HCT116 (cell line): ENCODE data around the gene TDP1. TPM values are rescaled to one million over a fixed set of nuclear protein-coding genes. Genes with fewer than 3 reads are reported as not detected.

Experiments used
- ATAC-seq: fragments of 200-7000 bp; cut with Tn5 transposase; 2 replicates; pipeline ENCODE4 v1.9.1; 2020; ENCODE audit warnings: mild to moderate bottlenecking, moderate library complexity
- BruUV-seq: library from RNA; stranded (reverse); fragments of 400-500 nt; replicated peaks from 2 replicates; lab custom pipeline; 2021; lab: Mats Ljungman, UMichigan
- CTCF ChIA-PET: fragments of 300-600 bp; sonication (Branson Sonifier 250); formaldehyde crosslinking; loops from one replicate; lab custom pipeline; 2021; ENCODE audit warnings: antibody characterized with exemption; lab: Charles Lee
- POLR2A ChIA-PET: fragments of 300-600, 350-600 bp; sonication (Branson Sonifier 250); formaldehyde crosslinking; loops from one replicate; lab custom pipeline; 2021; ENCODE audit warnings: antibody characterized with exemption; lab: Charles Lee
- RAD21 ChIA-PET, 2 experiments: fragments of 300-600 bp; sonication (Branson Sonifier 250); formaldehyde crosslinking; loops; one replicate each; lab custom pipeline; 2023; ENCODE audit warnings: low total read pairs in 2 of 2; ENCODE audit not compliant: uncharacterized antibody in 2 of 2, unreplicated experiment in 2 of 2, low non-redundant PET in 1 of 2; lab: Charles Lee
- DNase-seq: peaks from one replicate; pipeline ENCODE4 v3.0.0-alpha.2; 2010; ENCODE audit warnings: low read depth, low spot score
- H2AFZ ChIP-seq: fragments of 200-600 bp; shearing (Covaris generic), sonication (generic); 2 replicates; pipeline ENCODE4 v1.6.1; 2017; ENCODE audit warnings: low read depth, mixed run types, mixed read lengths, antibody characterized with exemption, low read length; ENCODE audit not compliant: poor library complexity, severe bottlenecking
- H3K27ac ChIP-seq: 2 replicates; pipeline ENCODE4 v1.5.1; 2012; ENCODE audit warnings: low read depth, low read length
- H3K27me3 ChIP-seq: fragments of 200-600 bp; sonication (generic); 2 replicates; pipeline ENCODE4 v1.6.1; 2016; ENCODE audit warnings: mixed run types, low read length, mixed read lengths; ENCODE audit not compliant: insufficient read depth
- H3K36me3 ChIP-seq, 2 experiments: fragments of 200-500 bp in 1 of 2; fragments of 200-600 bp in 1 of 2; sonication (Bioruptor generic) in 1 of 2; sonication (generic) in 1 of 2; 2 replicates each; pipeline versions ENCODE4 v1.5.1 to v1.6.1; 2014 to 2016; ENCODE audit warnings: low read length in 2 of 2, inconsistent platforms in 1 of 2, mixed read lengths in 1 of 2, mixed run types in 1 of 2; ENCODE audit not compliant: insufficient read depth in 2 of 2, control insufficient read depth in 1 of 2
- H3K4me1 ChIP-seq, 2 experiments: fragments of 200-600 bp in 1 of 2; sonication (generic) in 1 of 2; 2 replicates each; pipeline versions ENCODE4 v1.5.1 to v1.6.1; 2012 to 2017; ENCODE audit warnings: low read length in 2 of 2, inconsistent platforms in 1 of 2, mild to moderate bottlenecking in 1 of 2, mixed read lengths in 1 of 2, mixed run types in 1 of 2, moderate library complexity in 1 of 2; ENCODE audit not compliant: insufficient read depth in 2 of 2, control insufficient read depth in 1 of 2
- H3K4me2 ChIP-seq: fragments of 200-600 bp; sonication (generic); 2 replicates; pipeline ENCODE4 v1.6.1; 2017; ENCODE audit warnings: mixed run types, low read length, mixed read lengths
- H3K4me3 ChIP-seq, 2 experiments: fragments of 200-600 bp in 1 of 2; sonication (generic) in 1 of 2; replicated peaks in 1 of 2; 2 replicates each; pipeline ENCODE4 v1.5.1; 2011 to 2016; ENCODE audit warnings: low read length in 2 of 2, control low read depth in 1 of 2, low read depth in 1 of 2, mild to moderate bottlenecking in 1 of 2, mixed read lengths in 1 of 2, mixed run types in 1 of 2
- H3K79me2 ChIP-seq: fragments of 200-600 bp; sonication (generic); 2 replicates; pipeline ENCODE4 v1.6.1; 2017; ENCODE audit warnings: mild to moderate bottlenecking, mixed run types, low read length, moderate library complexity, mixed read lengths; ENCODE audit not compliant: insufficient read depth
- H3K9ac ChIP-seq: fragments of 200-600 bp; sonication (generic); 2 replicates; pipeline ENCODE4 v1.6.1; 2016; ENCODE audit warnings: low read length, mixed read lengths
- H3K9me2 ChIP-seq: fragments of 200-600 bp; sonication (generic), shearing (Covaris generic); 2 replicates; pipeline ENCODE4 v1.6.1; 2017; ENCODE audit warnings: mixed run types, mild to moderate bottlenecking, moderate library complexity; ENCODE audit not compliant: insufficient read depth
- H3K9me3 ChIP-seq, 2 experiments: fragments of 200-500 bp in 1 of 2; fragments of 200-600 bp in 1 of 2; sonication (Bioruptor generic) in 1 of 2; sonication (generic) in 1 of 2; 2 replicates each; pipeline ENCODE4 v1.6.1; 2014 to 2017; ENCODE audit warnings: low read length in 2 of 2, mixed read lengths in 2 of 2, inconsistent platforms in 1 of 2, low read depth in 1 of 2, mild to moderate bottlenecking in 1 of 2, mixed run types in 1 of 2, moderate library complexity in 1 of 2; ENCODE audit not compliant: control insufficient read depth in 1 of 2, insufficient read depth in 1 of 2
- H4K20me1 ChIP-seq: fragments of 200-600 bp; sonication (generic), shearing (Covaris generic); 2 replicates; pipeline ENCODE4 v1.6.1; 2017; ENCODE audit warnings: mixed run types, mild to moderate bottlenecking, moderate library complexity; ENCODE audit not compliant: insufficient read depth
- ATF3 ChIP-seq: IDR thresholded peaks from 2 replicates; pipeline ENCODE4 v1.6.1; 2012
- ELF1 ChIP-seq: IDR thresholded peaks from 2 replicates; pipeline ENCODE4 v1.6.1; 2012; ENCODE audit warnings: low read depth, borderline replicate concordance
- EZH2 ChIP-seq: fragments of 200-600 bp; sonication (generic); IDR thresholded peaks from 2 replicates; pipeline ENCODE4 v1.6.1; 2017; ENCODE audit warnings: antibody characterized with exemption, mixed run types
- FOSL1 ChIP-seq: IDR thresholded peaks from 2 replicates; pipeline ENCODE4 v1.6.1; 2012; ENCODE audit warnings: low read depth
- RAD21 ChIP-seq: IDR thresholded peaks from 2 replicates; pipeline ENCODE4 v1.6.1; 2012; ENCODE audit warnings: low read depth, mild to moderate bottlenecking
- SP1 ChIP-seq: IDR thresholded peaks from 2 replicates; pipeline ENCODE4 v1.6.1; 2012; ENCODE audit warnings: low read depth
- TCF7L2 ChIP-seq: IDR thresholded peaks from 2 replicates; pipeline ENCODE4 v1.7.0; 2011; ENCODE audit warnings: borderline replicate concordance, inconsistent platforms; ENCODE audit not compliant: insufficient read depth, insufficient read length; ENCODE audit errors: extremely low read depth
- YY1 ChIP-seq: IDR thresholded peaks from 2 replicates; pipeline ENCODE4 v1.6.1; 2011; ENCODE audit warnings: low read length, low read depth, moderate library complexity, mild to moderate bottlenecking; ENCODE audit not compliant: insufficient replicate concordance; ENCODE audit errors: extremely low read depth
- ZFX ChIP-seq: fragments of 450-650 bp; IDR thresholded peaks from 2 replicates; pipeline ENCODE4 v1.6.1; 2017
- intact Hi-C: fragments of 100-400 bp; cut with micrococcal nuclease; formaldehyde crosslinking; loops from 2 replicates; pipeline ENCODE4 v1.10.0; 2022
- total RNA-seq: library from RNA; stranded (reverse); gene quantifications from one replicate; pipeline ENCODE4 v1.2.1, GENCODE V29; 2021; ENCODE audit not compliant: unreplicated experiment
- TF ChIP-seq, protein P1 (sequence below), 3 experiments: fragments of 200-600 bp in 1 of 3; sonication (generic) in 1 of 3; IDR thresholded peaks in 2 of 3; conservative IDR thresholded peaks in 1 of 3; 2 replicates each; pipeline ENCODE4 v1.5.1; 2012 to 2017; ENCODE audit warnings: low read depth in 2 of 3, low read length in 2 of 3, antibody characterized with exemption in 1 of 3, borderline replicate concordance in 1 of 3, control low read depth in 1 of 3, mild to moderate bottlenecking in 1 of 3, mixed read lengths in 1 of 3, mixed run types in 1 of 3, moderate library complexity in 1 of 3; ENCODE audit not compliant: insufficient read depth in 1 of 3

Gene TDP1
- total RNA-seq, 1 experiment from 2014 or later: 37.1 TPM

DNA sequence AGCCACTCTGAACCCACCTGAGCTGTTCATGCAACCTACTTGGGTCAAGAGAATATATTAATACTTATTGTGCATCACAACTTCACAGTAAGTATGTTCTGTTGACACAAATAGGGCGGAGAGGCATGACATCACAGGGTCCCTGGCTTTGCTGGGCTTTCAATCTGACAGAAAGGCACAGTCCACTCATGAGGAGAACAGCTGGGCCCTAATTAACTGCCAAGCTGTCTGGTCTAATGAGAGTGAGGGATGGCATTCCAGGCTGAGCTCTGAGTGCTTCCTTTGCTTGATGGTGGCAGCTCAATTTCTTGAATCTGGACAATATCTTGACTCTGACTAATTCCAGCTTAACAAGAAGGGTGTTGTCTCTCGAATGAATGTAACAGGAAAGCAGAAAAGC lies 3.2 kb upstream of the TDP1 start:
- H2AFZ ChIP-seq: no peak overlapping the region
- peaks cover 17% of the 10 kb centered on the region for H3K79me2 ChIP-seq
- no peaks in the 10 kb centered on the region for H3K9me3 ChIP-seq
- DNase-seq (no peak), ATAC-seq (no peak)
- TF ChIP-seq SP1 (no peak), RAD21 (no peak), ZFX (no peak), TCF7L2 (no peak), YY1 (no peak), ATF3 (no peak), FOSL1 (no peak), EZH2 (no peak), ELF1 (no peak)
- TF ChIP-seq, protein P1, sequence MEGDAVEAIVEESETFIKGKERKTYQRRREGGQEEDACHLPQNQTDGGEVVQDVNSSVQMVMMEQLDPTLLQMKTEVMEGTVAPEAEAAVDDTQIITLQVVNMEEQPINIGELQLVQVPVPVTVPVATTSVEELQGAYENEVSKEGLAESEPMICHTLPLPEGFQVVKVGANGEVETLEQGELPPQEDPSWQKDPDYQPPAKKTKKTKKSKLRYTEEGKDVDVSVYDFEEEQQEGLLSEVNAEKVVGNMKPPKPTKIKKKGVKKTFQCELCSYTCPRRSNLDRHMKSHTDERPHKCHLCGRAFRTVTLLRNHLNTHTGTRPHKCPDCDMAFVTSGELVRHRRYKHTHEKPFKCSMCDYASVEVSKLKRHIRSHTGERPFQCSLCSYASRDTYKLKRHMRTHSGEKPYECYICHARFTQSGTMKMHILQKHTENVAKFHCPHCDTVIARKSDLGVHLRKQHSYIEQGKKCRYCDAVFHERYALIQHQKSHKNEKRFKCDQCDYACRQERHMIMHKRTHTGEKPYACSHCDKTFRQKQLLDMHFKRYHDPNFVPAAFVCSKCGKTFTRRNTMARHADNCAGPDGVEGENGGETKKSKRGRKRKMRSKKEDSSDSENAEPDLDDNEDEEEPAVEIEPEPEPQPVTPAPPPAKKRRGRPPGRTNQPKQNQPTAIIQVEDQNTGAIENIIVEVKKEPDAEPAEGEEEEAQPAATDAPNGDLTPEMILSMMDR (IDR thresholded peaks at IDR 0.05 in 2 of 3, conservative IDR thresholded peaks at IDR 0.05 in 1 of 3; ENCODE audit: borderline replicate concordance in 1 of 3, insufficient read depth in 1 of 3, low read depth in 2 of 3, low read length in 2 of 3): no peak
- H3K4me3 ChIP-seq: no peak overlapping the region
- H3K4me1 ChIP-seq: peaks cover 14 to 17% of the 10 kb centered on the region in 2 experiments; a peak in 3 of 4 replicates
- no TSS peak for BruUV-seq
- no peaks in the 10 kb centered on the region for H3K9me2 ChIP-seq
- intact Hi-C loops: loop anchor here (5.0 to 10.0 kb wide), 2 partner anchors 285 to 528 kb away; no protein-coding TSS in a partner anchor
- no peaks in the 10 kb centered on the region for H3K27me3 ChIP-seq
- no peaks in the 10 kb centered on the region for H4K20me1 ChIP-seq
- ChIA-PET CTCF (interaction anchor here (2.3 kb wide), 1 partner anchor 13 kb away, joined by 12 read pairs; no protein-coding TSS in a partner anchor), POLR2A (no interaction called here), RAD21 (no interaction called here)
- H3K36me3 ChIP-seq: peaks cover 2 to 5% of the 10 kb centered on the region in 2 experiments; a peak in 1 of 4 replicates
- no peak overlapping the region for H3K4me2 ChIP-seq
- no peak overlapping the region for H3K9ac ChIP-seq
- H3K27ac ChIP-seq: no peak overlapping the region
